Fibroblast of peridontal ligament (primary cell): ENCODE data around the gene ZDHHC14.

Source experiments
- DNase-seq: peaks from one replicate; pipeline ENCODE4 v3.0.0-alpha.2; 2010; ENCODE audit errors: extremely low read depth

Gene ZDHHC14

DNA sequence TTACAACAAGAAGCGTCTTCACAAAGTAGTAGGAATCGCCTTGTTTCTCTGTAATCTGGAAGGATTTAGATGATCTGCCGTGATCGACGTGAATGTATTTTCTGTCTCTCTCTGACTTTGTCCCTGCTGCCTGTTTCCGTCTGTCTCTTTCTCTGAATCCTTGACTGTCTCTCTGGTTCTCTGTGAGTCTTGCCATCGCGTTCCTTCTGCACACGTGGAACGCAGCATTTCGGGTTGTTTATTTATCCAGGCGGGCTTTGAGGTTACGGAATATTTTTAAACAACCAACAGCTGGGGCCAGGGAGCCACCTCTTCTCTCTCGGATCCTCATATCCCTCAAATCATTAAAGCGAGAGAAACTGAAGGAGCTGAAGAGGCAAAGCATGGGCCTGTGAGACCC lies 215.9 kb downstream of the ZDHHC14 start:
- peak; percentile 73 for DNase-seq

DNA sequence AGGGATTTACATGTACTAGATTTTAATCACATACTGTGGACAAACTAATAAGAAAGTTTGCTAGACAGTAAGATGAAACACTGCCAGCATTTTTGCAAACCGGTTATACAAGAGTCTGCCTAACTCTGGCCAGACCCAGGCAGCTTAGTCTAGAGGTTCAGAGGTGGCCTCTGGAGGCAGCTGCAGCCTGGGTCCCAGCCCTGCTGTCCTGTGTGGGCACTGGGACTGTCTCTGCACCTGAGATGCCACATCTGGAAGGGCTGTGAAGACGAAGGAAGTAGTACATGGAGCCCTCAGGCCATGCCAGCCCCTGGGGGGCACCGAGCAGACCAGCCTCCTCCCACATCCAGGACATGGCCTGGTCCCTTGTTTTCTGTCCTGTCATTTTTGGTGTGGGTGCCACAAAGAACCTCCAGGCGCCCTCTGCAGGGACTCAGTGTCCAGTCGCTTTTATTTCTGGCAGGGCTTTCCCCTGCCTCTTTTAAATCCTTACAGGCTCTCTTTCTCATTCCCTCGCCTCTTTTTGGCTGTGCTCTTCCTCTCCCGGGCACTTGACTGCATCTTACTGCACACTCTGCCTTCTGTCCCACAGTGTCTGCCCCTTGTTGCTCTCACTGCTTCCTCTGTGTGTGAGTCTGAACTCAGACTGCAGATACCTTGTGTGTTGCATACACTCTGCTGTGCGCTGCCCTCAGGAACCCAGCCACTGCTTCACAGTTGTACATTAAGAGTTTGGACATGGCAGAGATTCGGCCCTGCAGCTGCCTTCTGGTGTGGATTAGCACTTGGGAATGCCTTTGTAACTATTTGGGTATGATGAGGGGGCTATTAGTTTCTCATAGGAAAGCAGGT lies 216.7 kb downstream of the ZDHHC14 start:
- DNase-seq = peak; percentile 44

DNA sequence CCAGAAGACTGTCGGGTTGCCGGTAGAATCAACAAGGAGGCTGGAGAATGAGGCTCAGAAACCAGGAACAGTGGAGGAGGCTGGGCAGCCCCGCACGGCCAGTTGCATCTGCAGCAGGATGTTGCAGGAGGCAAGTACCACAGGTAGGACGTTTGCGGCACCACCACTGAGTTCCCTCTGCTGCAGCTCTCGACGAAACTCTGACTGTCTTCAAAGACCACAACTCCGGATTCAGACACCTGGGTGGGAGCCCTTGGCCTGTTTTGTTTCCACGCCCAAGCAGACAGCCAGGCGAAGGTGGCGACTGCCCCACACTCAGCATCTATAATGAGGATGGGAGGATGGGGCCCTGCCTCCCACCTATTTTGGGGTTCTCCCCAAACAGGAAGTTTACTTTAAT lies 218.2 kb downstream of the ZDHHC14 start:
- no peak for DNase-seq

DNA sequence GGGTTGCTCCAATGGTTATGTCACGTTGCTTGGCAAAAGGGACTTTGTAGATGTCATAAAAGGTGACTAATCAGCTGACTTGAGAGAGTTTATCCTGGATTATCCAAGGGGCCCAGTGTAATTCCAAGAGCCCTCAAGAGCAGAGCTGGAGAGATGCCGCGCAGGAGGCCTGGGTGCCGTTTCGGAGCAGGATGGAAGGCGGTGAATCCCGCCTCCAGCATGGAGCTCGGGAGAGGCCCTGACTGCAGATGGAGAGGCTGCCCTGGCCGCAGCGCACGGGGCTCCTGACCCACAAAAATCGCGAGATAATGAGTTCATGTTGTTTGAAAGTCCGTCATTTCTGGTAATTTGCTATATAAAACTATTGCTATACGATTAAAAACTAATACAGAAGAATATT lies 219.8 kb downstream of the ZDHHC14 start:
- no peak for DNase-seq

DNA sequence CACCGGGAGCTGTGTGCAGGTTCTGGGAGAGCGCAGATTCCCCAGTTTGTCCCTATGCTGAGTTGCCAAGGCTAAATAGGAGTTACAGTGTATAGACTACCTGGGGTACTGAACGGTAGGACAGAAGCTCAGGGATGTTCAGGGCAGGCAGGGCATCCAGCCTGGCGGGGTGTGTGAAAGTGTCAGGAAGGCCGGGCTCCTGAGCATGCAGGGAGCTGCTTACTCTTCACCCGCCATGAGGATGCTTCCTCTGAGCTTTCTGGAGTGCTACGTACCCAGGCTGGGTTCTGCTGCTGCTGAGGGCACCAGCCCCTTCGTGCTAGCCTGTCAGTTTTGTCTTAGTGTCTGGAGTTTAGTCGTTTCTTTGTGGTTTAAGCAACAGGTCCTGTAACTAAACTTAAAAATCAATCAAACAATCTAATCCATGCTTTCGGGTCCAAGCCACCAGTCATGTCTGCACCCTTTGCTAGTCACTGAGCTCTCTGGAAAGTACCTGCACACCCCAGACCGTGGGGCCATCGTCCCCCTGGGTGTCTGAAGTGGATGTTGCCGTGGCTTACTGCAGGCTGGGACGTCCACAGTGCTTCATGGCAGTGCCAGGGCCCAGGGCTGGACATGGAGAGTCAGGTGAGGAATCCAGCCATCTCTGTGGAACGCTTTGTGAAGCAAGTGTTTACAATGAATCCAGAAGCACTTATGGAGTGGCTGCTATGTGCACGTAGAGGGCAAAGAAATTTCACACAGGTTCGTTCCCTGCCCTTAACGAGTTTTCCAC lies 221.7 kb downstream of the ZDHHC14 start:
- DNase-seq = no peak

DNA sequence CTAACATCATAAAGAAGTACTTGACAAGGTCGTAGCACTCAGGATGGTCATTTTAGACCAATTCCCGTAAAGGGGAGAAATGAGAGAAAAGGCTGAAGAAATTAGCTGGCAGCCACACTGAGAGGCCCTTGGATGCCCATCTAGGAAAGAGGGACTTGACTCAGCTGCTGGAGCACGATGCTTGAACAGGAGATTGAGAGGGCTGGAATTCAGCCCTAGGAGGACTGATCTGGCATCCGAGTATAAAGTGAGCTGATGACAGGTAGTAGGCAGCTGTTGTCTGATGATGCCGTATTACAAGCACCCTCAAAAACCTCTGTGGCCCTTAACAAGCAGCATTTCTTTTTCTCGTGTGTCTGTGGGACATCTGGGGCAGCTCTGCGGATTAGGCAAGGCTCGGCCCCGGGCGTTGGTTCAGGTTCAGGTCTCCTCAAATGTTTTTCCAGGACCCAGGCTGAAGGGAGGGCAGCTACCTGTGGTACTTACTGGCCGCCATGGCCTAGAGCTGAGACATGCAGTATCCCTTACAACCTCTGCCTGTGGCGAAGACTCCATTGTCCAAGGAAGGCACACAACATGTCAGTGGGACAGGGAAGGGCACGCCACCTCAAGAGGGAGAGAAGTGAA lies 222.4 kb downstream of the ZDHHC14 start:
- DNase-seq = no peak

DNA sequence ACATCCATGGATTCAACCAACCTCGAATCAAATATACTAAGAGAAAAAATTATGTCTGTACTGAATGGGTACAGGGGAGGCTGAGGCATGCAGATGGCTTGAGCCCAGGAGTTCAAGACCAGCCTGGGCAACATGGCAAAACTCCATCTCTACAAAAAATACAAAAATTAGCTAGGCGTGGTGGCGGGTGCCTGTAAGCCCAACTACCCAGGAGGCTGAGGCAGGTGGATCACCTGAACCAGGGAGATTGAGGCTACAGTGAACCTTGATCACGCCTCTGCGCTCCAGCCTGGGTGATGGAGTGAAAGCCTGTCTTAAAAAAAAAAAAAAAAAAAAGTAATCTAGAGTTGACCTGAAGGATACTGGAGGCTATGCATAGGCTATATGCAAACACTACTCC lies 223.0 kb downstream of the ZDHHC14 start:
- no peak for DNase-seq

DNA sequence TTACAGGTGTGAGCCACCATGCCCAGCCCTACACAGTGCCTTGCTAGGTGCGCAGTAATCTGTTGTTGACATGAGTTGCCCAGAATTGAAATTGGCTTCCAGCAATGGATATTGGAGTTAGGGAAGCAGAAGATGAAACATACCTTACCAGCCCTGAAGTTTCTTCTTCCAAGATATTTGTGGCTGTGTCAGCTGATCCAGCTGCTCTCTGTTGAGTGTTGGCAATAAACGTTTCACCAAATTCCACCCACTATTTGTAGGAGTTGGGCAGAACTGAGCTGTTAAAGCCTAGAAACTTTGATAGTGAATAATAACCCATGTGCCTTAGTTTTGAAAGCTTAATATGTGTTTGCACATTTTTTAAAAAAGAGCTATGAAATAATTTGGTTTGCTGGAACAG lies 223.8 kb downstream of the ZDHHC14 start:
- DNase-seq = peak; percentile 48

DNA sequence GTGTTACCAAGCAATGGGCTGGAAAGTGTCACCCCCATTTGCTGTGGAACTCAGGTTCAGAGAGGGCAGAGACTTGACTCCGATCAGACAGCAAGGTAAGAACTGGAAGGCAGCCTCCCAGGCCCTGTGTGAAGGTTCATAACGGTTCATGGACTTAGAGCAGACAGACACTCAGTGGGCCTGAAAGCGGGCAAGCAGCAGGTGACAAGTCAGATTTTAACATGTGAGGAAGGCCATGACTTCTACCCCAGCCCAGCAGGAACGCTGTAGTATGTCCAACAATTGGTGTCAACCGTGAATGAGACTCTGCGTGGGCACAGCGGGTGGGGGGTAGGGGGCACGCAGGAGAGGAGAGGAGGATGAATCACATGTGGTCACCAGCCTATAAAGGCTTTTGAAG lies 224.5 kb downstream of the ZDHHC14 start:
- no peak for DNase-seq

DNA sequence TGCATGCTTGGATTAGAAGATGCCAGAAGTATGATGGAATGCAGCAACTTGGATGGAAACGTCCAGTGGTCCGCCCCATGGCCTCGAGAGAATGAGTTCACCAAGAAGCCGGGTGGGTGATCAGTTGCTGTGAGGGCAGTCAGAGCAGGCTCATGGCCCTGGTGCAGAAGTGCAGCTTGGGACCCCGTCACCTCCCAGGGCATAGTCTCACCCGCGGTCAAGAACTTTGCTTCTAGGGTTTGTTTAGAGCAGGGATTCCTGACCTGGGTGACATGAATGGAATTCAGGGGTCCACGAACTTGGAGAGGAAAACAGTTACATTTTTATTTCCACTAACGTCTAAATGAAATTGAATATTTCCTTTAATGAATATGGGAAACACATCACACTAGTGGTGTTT lies 225.5 kb downstream of the ZDHHC14 start:
- no peak for DNase-seq

DNA sequence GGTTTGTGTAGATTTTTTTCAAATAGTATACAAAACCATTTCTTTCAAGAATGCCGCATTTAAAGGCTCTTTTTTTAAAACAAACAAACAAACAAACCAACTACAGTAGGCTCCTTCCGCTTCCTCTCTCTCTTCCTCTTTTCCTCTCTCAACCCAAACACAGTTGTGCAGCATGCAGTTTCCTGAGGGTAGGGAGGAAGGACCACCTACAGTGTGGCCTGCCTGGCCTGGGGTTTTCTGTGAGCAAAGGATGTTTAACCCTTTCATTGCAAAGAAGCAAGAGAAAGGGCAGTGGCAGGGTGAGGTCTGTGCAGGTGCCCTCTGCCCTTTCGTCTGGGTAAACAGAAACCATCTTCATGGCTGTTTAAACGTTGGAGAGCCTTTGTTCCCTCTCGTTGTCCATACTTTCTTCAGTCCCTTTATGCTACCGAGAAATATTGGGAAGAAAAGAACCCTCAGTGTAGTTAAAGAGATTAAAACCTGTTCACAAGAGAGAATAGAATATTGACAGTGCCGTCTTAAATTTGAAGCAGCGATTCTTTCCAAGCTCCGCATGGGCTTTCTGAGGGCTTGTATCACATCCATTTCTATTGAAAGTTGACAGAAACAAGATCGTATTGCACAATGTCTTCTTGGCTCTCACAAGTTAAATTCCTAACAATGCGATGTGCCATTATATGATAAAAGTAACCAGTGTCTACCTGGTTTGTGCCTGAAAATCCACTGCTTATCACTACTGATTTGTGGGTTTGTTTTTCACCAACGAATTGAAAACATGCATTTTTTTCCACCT lies 226.5 kb downstream of the ZDHHC14 start:
- no peak for DNase-seq

DNA sequence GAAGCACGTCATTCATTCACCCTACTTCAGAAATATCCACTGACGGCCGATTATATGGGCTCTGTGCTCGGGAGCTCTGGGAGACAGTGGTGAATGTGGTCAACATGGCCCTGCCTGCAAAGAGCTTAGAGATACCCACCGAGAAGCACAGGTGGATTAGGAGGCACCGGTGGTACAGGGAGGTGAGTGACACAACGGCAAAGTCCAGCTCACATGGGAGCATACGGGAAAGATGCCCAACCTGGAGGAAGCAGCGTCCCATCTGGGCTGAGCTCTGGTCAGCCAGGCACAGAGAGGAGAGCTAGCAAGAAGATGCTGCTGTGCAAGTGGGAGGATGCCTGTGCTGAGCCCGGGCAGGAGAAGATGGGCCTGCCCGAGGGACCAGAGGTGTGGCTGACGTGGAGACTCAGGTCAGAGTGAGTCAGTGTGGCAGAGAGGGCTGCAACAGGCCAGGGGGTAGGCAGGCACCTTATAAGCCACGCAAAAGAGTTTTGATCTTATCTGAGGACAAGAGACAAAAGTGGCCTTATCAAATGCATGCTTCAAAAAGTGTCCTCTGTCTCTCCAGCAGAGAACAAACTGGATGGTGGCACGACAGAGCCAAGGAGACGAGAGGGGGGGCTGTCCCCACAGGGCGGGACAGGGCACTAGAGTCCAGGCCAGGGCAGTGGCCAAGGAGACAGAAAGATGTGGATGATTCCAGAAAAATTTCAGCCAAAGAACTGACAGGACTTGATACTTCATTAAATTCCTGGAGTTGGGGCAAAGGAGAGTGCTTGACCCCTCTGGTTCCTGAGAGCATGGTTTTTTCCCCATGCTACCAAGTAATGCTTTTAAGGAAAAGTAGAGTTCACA lies 227.5 kb downstream of the ZDHHC14 start:
- no peak for DNase-seq

DNA sequence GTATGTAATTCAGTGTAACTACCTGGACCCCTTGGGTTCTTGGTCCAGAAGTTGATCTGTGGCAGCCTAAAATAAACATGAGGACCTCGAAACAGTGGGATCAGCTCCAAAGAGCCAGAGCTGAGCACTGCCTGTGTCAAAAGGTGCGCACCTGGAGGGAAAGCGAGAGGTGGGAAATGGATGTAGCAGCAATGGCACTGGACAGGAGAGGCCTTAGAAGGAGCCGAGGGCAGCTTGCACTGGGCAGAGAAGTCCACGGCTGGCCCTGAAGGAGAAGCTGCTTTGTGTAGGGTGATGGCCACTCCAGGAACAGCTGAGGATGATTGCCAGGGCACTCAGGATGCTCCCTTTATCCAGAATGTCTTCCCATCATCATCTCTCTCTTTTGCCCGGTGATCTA lies 228.1 kb downstream of the ZDHHC14 start:
- DNase-seq = no peak

DNA sequence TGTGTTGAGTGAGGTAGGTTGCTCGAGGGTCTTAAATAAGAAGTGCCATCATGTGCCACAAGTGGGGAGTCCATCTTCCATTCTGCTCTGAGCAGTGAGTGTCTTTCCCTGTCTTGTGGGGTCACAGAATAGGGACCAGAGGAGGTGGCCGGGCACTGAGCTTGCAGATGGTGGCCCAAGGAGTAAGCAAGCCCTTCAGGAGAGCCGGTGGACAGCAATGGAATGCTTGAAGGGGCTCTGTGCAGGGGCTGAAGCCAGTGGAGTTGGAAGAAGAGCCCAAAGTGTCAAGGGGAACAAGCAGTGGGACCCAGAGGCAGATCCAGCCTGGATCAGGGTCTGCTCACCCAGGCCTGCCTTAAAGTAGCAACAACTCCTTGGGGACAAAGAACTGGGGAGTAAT lies 228.6 kb downstream of the ZDHHC14 start:
- no peak for DNase-seq

DNA sequence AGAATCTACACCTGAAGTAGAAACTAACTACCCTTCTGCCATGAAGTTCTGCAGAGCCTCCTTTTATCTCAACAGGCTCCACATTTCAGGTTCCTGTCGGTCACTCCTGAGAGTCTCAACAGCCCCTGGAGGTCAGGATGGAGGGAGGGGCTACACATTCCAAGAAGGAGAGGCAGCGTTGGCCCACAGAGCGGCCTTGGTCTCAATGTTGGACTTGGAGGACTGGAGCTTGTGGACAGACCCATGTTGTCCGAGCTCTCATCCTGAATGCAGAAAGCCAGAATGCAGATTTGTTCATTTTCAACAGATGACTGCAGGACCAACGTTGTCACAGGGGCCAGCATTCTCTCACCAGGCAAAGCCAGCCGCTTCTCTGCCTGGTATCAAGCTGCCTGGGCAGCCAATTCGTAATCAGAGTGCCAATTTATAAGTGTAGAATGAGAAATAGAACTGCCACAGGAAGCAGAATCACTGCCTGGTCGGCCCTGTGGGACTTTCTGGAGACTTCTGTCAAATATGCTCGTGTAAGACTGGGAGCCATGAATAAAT lies 229.5 kb downstream of the ZDHHC14 start:
- DNase-seq = no peak

DNA sequence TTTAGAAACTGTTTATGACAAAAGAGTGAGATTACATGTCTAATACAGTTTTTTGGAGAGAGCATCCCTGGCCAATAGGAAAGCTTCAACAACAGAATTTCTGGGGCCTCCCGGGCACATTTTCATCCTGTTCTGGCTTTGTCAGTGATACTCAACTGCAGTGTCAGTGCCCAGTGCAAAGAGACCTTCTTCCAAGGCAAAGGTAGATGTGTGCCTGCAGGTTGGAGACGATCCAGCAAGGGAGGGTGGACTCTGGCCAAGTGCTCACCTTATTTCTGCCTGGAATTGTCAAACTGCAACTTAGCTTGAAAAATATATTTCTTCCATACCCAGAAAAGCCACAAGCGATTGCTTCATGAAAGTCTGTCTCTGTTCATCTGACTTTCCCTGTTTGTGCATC lies 230.4 kb downstream of the ZDHHC14 start:
- DNase-seq = no peak

DNA sequence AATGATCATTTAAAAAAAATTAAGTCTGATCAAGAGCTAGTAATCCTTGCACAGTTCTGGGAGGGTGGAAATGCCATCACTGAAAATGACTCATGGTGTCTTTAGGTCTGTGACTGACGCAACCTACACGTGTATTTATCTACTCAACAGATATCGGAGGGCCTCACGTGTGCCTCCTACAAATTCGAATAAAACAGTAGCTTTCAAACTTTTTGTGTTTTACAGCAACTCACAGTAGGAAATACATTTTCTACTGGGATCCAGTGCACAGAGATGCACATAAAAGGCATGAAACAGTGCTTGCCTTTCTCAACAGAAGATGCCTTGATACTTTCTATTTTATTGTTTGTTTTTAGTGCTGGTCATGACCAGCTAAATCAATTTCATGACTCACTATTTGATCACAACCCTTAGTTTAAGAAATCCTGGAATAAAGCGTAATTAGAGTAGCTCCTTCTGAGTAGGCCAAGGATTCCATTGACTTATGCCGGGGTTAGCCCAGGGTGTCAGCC lies 232.1 kb downstream of the ZDHHC14 start:
- DNase-seq = peak; percentile 93

DNA sequence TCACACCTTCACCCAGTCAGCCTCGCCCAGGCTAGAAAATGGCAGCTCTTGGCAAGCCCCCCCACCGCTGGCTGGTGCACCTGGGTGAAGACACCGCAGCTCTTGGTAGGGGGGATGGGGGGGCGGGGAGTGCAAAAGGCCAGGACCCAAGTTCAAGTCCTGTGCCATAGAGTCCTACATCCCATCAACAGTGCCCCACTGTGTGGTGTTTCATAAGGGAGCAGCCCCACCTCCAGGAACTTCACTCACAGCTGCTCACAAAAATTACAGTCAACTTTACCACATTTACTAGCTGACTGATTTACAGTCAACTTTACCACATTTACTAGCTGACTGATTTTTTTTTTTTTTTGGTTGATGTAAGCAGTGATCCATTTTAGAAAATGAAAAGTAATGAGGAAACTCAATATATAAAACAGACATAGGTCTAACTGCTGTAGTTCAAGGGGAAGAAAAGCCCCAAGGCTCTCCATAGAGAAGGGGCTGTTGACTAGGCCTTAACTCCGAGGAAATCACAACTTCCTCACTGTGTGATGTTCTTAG lies 233.1 kb downstream of the ZDHHC14 start:
- DNase-seq = peak; percentile 65

DNA sequence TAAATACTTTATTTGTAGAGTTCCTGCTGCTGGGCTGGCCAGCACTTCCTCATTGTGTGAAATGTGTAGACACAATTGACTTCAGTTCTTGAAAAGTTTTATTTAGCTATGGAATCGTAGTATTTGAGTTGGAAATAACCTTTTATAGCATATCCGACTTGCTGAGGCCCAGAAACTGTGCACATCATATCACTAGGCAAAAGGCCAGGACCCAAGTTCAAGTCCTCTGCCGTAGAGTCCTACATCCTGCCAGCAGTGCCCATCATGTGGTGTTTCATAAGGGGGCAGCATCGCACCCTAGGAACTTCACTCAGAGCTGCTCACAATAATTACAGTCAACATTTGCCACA lies 234.4 kb downstream of the ZDHHC14 start:
- DNase-seq = no peak

DNA sequence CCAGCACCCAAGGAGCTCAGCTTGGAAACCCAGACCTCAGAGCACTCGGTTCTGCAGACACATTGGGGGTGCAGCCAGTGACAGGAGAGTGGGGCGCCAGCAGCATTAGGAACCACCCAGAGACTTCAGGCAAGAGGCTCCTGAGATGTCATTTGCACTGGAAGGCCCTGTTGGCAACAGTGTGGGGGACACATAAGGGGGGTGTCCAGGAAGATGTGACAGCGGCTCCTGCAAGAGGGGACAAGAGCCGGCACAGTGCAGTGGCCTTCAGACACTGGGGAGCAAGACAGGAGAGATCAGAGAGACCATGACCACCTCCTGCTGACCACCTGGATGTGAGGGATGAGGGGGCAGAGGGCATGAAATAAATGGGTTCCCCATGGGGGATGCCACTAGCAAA lies 235.0 kb downstream of the ZDHHC14 start:
- no peak for DNase-seq
